SK-N-SH (cell line): ENCODE results near the gene CFAP221. TPM values are rescaled to one million over a fixed set of nuclear protein-coding genes. Genes with fewer than 3 reads are reported as not detected.

Experiments used
- CTCF ChIA-PET: fragments of 300-600, 350-600 bp; formaldehyde crosslinking; extraction: SDS; loops from one replicate; lab custom pipeline; 2021; lab: Yijun Ruan, JAX
- POLR2A ChIA-PET: fragments of 350-600 bp; sonication (Branson Sonifier 250); formaldehyde crosslinking; extraction: SDS; loops from one replicate; lab custom pipeline; 2020; ENCODE audit warnings: antibody characterized with exemption, inconsistent platforms; lab: Yijun Ruan, JAX
- DNase-seq: peaks from one replicate; pipeline ENCODE4 v3.0.0; 2012
- H2AFZ ChIP-seq: fragments of 200-600 bp; sonication (generic); 2 replicates; pipeline ENCODE4 v1.8.1; 2016; ENCODE audit warnings: antibody characterized with exemption, mild to moderate bottlenecking, low read depth
- H3F3A ChIP-seq: fragments of 200-600 bp; sonication (generic); replicated peaks from 2 replicates; pipeline ENCODE3; 2016; ENCODE audit warnings: antibody characterized with exemption, mild to moderate bottlenecking; ENCODE audit not compliant: insufficient read depth
- H3K27ac ChIP-seq, 2 experiments: fragments of 200-500 bp in 1 of 2; fragments of 200-600 bp in 1 of 2; sonication (Bioruptor generic) in 1 of 2; sonication (generic), shearing (Covaris generic) in 1 of 2; 2 replicates each; pipeline versions ENCODE4 v1.5.1 to v1.6.1; 2014 to 2016; ENCODE audit warnings: low read depth in 2 of 2, inconsistent platforms in 1 of 2, low read length in 1 of 2, mild to moderate bottlenecking in 1 of 2, mixed read lengths in 1 of 2
- H3K27me3 ChIP-seq: fragments of 200-600 bp; sonication (generic), shearing (Covaris generic); 2 replicates; pipeline ENCODE4 v1.6.1; 2016; ENCODE audit warnings: mixed run types; ENCODE audit not compliant: insufficient read depth
- H3K36me3 ChIP-seq, 2 experiments: fragments of 200-500 bp in 1 of 2; fragments of 200-600 bp in 1 of 2; sonication (Bioruptor generic) in 1 of 2; sonication (generic) in 1 of 2; replicated peaks in 1 of 2; 2 replicates each; pipeline versions ENCODE3 to v1.5.1; 2014 to 2016; ENCODE audit warnings: low read length in 1 of 2, mild to moderate bottlenecking in 1 of 2; ENCODE audit not compliant: insufficient read depth in 2 of 2, control insufficient read depth in 1 of 2
- H3K4me1 ChIP-seq, 2 experiments: fragments of 200-500 bp in 1 of 2; fragments of 200-600 bp in 1 of 2; sonication (Bioruptor generic) in 1 of 2; sonication (generic), shearing (Covaris generic) in 1 of 2; 2 replicates each; pipeline versions ENCODE4 v1.5.1 to v1.6.1; 2014 to 2016; ENCODE audit warnings: low read depth in 1 of 2, low read length in 1 of 2, mixed run types in 1 of 2; ENCODE audit not compliant: insufficient read depth in 2 of 2, control insufficient read depth in 1 of 2
- H3K4me2 ChIP-seq: fragments of 200-600 bp; sonication (generic), shearing (Covaris generic); 2 replicates; pipeline ENCODE4 v1.6.1; 2017; ENCODE audit warnings: mixed run types
- H3K4me3 ChIP-seq, 2 experiments: fragments of 200-500 bp in 1 of 2; fragments of 200-600 bp in 1 of 2; sonication (Bioruptor generic) in 1 of 2; sonication (generic), shearing (Covaris generic) in 1 of 2; 2 replicates each; pipeline versions ENCODE4 v1.5.1 to v1.8.1; 2014 to 2016; ENCODE audit warnings: low read depth in 2 of 2, inconsistent platforms in 1 of 2, low read length in 1 of 2, mild to moderate bottlenecking in 1 of 2, mixed read lengths in 1 of 2, moderate library complexity in 1 of 2
- H3K79me2 ChIP-seq: fragments of 200-600 bp; sonication (generic); 2 replicates; pipeline ENCODE4 v1.8.1; 2017; ENCODE audit warnings: mild to moderate bottlenecking; ENCODE audit not compliant: insufficient read depth
- H3K9ac ChIP-seq: fragments of 200-600 bp; sonication (generic); 2 replicates; pipeline ENCODE4 v1.6.1; 2017; ENCODE audit warnings: mixed run types
- H3K9me2 ChIP-seq: fragments of 200-600 bp; sonication (generic); 2 replicates; pipeline ENCODE4 v1.6.1; 2017; ENCODE audit warnings: mixed run types
- H3K9me3 ChIP-seq: fragments of 200-600 bp; sonication (generic); 2 replicates; pipeline ENCODE4 v1.6.1; 2017; ENCODE audit warnings: mixed run types, mild to moderate bottlenecking, moderate library complexity
- H4K20me1 ChIP-seq: fragments of 200-600 bp; sonication (generic); 2 replicates; pipeline ENCODE4 v1.6.1; 2017; ENCODE audit warnings: mild to moderate bottlenecking, mixed run types; ENCODE audit not compliant: insufficient read depth
- CHD2 ChIP-seq: fragments of 150-350 bp; IDR thresholded peaks from 2 replicates; pipeline ENCODE4 v1.6.1; 2018; ENCODE audit warnings: low read length; ENCODE audit not compliant: partially characterized antibody
- ELF1 ChIP-seq: IDR thresholded peaks from 2 replicates; pipeline ENCODE4 v1.4.0; 2012
- FOXJ3 ChIP-seq: sonication (generic); formaldehyde crosslinking; IDR thresholded peaks from 2 replicates; pipeline ENCODE4 v1.5.1; 2020; ENCODE audit warnings: mild to moderate bottlenecking, missing genetic modification reagents
- FOXM1 ChIP-seq: IDR thresholded peaks from 2 replicates; pipeline ENCODE4 v1.4.0; 2012; ENCODE audit warnings: low read depth, mild to moderate bottlenecking
- GABPA ChIP-seq: IDR thresholded peaks from 2 replicates; pipeline ENCODE4 v1.4.0; 2012; ENCODE audit warnings: low read depth, mild to moderate bottlenecking
- MEF2A ChIP-seq: IDR thresholded peaks from 2 replicates; pipeline ENCODE4 v1.4.0; 2012; ENCODE audit warnings: low read depth, borderline replicate concordance
- POLR2AphosphoS5 ChIP-seq: IDR thresholded peaks from 2 replicates; pipeline ENCODE4 v1.6.1; 2012; ENCODE audit warnings: low read depth, low read length
- RAD21 ChIP-seq: IDR thresholded peaks from 2 replicates; pipeline ENCODE4 v1.6.1; 2012; ENCODE audit warnings: mild to moderate bottlenecking, low read length
- RCOR1 ChIP-seq: fragments of 150-350 bp; IDR thresholded peaks from 2 replicates; pipeline ENCODE4 v1.6.1; 2017; ENCODE audit warnings: antibody characterized with exemption, low read length
- SMC3 ChIP-seq: IDR thresholded peaks from 2 replicates; pipeline ENCODE4 v1.6.1; 2012; ENCODE audit warnings: low read depth, low read length, improper control_type of control experiment
- TAF1 ChIP-seq: IDR thresholded peaks from 2 replicates; pipeline ENCODE4 v1.6.1; 2012; ENCODE audit warnings: low read depth, mild to moderate bottlenecking, low read length, moderate library complexity, borderline replicate concordance
- TCF12 ChIP-seq: IDR thresholded peaks from 2 replicates; pipeline ENCODE4 v1.4.0; 2012
- TEAD4 ChIP-seq: IDR thresholded peaks from 2 replicates; pipeline ENCODE4 v1.4.0; 2012; ENCODE audit warnings: mild to moderate bottlenecking, borderline replicate concordance; ENCODE audit not compliant: insufficient read depth
- WGBS: methylation state at CpG from one replicate; pipeline ENCODE4 v1.1.6; 2017; ENCODE audit warnings: low lambda C conversion rate; 5-methylcytosine and 5-hydroxymethylcytosine counted together
- polyA plus RNA-seq, 3 experiments: library from polyadenylated mRNA; depleted of rRNA; stranded (reverse); fragments of >200 nt; gene quantifications; 2 replicates each; pipeline ENCODE4 v1.2.3, GENCODE V29; 2012
- TF ChIP-seq, protein P1 (sequence below): fragments of 200-600 bp; sonication (generic); IDR thresholded peaks from 2 replicates; pipeline ENCODE4 v1.6.1; 2017; ENCODE audit warnings: antibody characterized with exemption, mild to moderate bottlenecking, moderate library complexity
- TF ChIP-seq, protein P2 (sequence below): IDR thresholded peaks from 2 replicates; pipeline ENCODE4 v1.4.0; 2012; ENCODE audit warnings: low read depth, borderline replicate concordance
- TF ChIP-seq, protein P3 (sequence below): IDR thresholded peaks from 2 replicates; pipeline ENCODE4 v1.4.0; 2012; ENCODE audit warnings: low read depth
- TF ChIP-seq, protein P4 (sequence below): fragments of 150-350 bp; IDR thresholded peaks from 2 replicates; pipeline ENCODE4 v1.6.1; 2016; ENCODE audit warnings: mild to moderate bottlenecking, low read depth, low read length

CFAP221 gene
- polyA plus RNA-seq, 1 of the 3 experiments (the other 2 are of a cell fraction) = 0.12 TPM

DNA sequence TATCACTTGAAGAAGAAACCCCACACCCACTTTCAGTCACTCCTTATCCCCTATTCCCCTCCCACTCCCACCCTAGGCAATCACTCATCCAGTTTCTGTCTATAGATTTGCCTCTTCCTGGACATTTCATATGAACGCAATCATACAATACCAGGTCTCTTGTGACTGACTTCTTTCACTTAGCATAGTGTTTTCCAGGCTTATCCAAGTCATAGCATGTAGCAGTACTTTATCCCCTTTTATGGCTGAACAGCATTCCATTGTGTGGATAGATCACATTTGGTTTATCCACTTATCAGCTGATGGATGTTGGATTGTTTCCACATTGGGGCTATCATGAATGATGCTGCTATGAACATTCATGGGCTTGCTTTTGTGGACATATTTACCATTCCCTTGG lies 6.6 kb downstream of the CFAP221 start:
- TF ChIP-seq ELF1 (no peak), FOXM1 (no peak), TCF12 (no peak), RCOR1 (no peak), SMC3 (no peak), FOXJ3 (CRISPR knock-in tag) (no peak), GABPA (no peak), TEAD4 (no peak), POLR2AphosphoS5 (no peak), CHD2 (no peak), MEF2A (no peak), RAD21 (no peak), TAF1 (no peak)
- TF ChIP-seq, protein P1, sequence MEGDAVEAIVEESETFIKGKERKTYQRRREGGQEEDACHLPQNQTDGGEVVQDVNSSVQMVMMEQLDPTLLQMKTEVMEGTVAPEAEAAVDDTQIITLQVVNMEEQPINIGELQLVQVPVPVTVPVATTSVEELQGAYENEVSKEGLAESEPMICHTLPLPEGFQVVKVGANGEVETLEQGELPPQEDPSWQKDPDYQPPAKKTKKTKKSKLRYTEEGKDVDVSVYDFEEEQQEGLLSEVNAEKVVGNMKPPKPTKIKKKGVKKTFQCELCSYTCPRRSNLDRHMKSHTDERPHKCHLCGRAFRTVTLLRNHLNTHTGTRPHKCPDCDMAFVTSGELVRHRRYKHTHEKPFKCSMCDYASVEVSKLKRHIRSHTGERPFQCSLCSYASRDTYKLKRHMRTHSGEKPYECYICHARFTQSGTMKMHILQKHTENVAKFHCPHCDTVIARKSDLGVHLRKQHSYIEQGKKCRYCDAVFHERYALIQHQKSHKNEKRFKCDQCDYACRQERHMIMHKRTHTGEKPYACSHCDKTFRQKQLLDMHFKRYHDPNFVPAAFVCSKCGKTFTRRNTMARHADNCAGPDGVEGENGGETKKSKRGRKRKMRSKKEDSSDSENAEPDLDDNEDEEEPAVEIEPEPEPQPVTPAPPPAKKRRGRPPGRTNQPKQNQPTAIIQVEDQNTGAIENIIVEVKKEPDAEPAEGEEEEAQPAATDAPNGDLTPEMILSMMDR = no peak
- TF ChIP-seq, protein P2, sequence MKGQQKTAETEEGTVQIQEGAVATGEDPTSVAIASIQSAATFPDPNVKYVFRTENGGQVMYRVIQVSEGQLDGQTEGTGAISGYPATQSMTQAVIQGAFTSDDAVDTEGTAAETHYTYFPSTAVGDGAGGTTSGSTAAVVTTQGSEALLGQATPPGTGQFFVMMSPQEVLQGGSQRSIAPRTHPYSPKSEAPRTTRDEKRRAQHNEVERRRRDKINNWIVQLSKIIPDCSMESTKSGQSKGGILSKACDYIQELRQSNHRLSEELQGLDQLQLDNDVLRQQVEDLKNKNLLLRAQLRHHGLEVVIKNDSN = no peak
- TF ChIP-seq, protein P3, sequence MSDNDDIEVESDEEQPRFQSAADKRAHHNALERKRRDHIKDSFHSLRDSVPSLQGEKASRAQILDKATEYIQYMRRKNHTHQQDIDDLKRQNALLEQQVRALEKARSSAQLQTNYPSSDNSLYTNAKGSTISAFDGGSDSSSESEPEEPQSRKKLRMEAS = no peak
- TF ChIP-seq, protein P4, sequence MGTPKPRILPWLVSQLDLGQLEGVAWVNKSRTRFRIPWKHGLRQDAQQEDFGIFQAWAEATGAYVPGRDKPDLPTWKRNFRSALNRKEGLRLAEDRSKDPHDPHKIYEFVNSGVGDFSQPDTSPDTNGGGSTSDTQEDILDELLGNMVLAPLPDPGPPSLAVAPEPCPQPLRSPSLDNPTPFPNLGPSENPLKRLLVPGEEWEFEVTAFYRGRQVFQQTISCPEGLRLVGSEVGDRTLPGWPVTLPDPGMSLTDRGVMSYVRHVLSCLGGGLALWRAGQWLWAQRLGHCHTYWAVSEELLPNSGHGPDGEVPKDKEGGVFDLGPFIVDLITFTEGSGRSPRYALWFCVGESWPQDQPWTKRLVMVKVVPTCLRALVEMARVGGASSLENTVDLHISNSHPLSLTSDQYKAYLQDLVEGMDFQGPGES = no peak
- TF ChIP-seq, all 33 proteins: peak for 0
- H3K9me2 ChIP-seq = no peaks in the 10 kb centered on the region
- H3K4me3 ChIP-seq = no peak overlapping the region
- no peak overlapping the region for H3K4me2 ChIP-seq
- no peaks in the 10 kb centered on the region for H3F3A ChIP-seq
- no peak overlapping the region for H3K9ac ChIP-seq
- H3K4me1 ChIP-seq = peaks cover 0 to 6% of the 10 kb centered on the region in 2 experiments; a peak in 2 of 4 replicates
- H3K79me2 ChIP-seq = no peaks in the 10 kb centered on the region
- ChIA-PET POLR2A (no interaction called here), CTCF (interaction anchor here (1.0 to 1.1 kb wide), 2 partner anchors 30 to 176 kb away, joined by 3 read pairs; no protein-coding TSS in a partner anchor)
- no peaks in the 10 kb centered on the region for H3K36me3 ChIP-seq
- H2AFZ ChIP-seq = no peak overlapping the region
- 95% methylated on average over 1 of the region's 1 CpG for WGBS
- no peak overlapping the region for H3K27ac ChIP-seq
- DNase-seq = no peak
- H3K9me3 ChIP-seq = no peaks in the 10 kb centered on the region
- H4K20me1 ChIP-seq = no peaks in the 10 kb centered on the region
- no peaks in the 10 kb centered on the region for H3K27me3 ChIP-seq
